SKM-1 (cell line): ENCODE results near the gene MTFMT.
"Not testable (repeated sequence)": the region's sequence is repeated elsewhere in the genome, so short reads cannot be mapped to it uniquely, and the experiment has no call there.

Source experiments
- DNase-seq: peaks from one replicate; lab custom pipeline; 2025; ENCODE audit not compliant: unreplicated experiment; lab: John Stamatoyannopoulos, UW

Gene MTFMT

DNA sequence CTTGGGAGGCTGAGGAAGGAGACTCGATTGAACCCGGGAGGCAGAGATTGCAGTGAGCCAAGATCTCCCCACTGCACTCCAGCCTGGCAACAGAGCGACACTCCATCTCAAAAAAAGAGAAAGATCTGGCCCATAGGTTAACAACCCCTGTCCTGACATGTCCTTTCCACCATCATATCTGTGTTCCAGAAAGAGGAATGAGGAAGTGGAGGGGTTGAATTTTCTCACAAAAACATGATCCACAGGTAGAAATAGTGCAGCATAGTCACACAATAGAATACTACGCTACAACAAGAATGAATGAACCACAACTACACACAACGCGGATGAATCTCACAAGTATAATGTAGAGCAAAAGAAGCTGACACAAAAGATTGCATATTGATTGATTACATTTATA lies 11.0 kb upstream of the MTFMT start:
- no peak for DNase-seq

DNA sequence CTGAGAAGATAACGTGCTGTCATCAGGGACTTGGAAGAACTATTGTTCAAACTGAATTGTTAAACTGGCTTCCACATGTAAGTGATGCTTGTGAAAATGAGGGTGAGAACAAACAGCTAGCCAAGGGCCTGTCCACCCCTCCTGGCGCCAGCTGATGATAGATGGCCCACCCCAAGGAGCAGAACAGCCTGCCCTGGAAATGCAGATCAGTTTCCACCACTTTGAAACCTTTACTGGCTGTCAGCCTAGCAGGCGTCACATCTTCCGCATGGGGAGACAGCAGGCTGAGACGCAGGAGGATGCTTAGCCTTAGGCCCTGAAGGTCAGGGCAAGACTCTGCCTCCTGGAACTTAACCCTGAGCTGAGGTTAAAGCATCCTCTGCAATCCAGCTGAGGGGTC lies 9.4 kb upstream of the MTFMT start:
- DNase-seq = no peak

DNA sequence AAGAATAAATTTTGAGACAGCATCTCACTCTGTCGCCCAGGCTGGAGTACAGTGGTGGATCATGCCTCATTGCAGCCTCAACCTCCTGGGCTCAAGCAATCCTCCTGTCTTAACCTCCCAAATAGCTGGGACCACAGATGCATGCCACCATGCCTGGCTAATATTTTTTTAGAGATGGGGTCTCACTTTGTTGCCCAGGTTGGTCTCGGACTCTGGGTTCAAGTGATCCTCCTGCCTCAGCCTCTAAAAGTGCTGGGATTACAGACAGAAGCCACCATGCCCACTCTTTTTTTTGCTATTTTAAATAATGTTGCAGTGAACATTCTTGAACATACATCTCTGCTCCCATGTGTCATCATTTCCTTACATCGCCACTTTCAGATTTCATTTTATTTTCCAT lies 9.0 kb upstream of the MTFMT start:
- no peak for DNase-seq

DNA sequence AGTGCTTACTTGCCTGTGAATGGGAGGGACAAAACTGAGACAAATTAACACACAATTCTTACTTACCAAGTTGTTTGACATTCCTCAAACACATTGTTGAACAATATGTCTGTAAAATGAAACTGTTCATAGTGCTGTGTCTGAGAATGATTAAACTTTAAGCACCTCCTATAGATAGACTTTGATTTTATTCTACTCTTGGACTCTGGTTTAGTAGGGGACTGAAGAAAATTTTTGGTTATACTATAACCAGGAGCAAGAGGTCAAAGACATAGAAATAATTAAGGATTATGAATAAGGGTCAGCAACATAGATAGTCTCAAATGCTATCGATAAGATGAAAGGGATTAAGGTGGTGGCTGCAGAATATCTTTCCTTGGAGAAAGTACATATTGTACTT lies 7.9 kb upstream of the MTFMT start:
- no peak for DNase-seq

DNA sequence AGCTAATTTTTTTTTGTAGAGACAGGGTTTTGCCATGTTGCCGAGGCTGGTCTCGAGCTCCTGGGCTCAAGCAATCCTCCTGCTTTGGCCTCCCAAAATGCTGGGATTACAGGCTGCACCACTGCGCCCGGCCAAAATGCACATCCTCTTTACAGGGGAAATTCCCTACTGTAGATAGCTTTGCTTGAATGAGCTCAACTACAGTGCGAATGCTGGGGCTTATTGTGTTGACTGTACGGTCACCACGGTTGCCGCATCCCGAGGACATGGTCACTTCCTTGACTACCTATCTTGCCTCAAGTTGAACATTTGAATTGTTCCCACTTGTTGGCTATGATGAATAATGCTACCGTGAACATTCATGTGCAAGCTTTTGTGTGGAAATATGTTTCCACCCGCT lies 5.3 kb upstream of the MTFMT start:
- DNase-seq = no peak

DNA sequence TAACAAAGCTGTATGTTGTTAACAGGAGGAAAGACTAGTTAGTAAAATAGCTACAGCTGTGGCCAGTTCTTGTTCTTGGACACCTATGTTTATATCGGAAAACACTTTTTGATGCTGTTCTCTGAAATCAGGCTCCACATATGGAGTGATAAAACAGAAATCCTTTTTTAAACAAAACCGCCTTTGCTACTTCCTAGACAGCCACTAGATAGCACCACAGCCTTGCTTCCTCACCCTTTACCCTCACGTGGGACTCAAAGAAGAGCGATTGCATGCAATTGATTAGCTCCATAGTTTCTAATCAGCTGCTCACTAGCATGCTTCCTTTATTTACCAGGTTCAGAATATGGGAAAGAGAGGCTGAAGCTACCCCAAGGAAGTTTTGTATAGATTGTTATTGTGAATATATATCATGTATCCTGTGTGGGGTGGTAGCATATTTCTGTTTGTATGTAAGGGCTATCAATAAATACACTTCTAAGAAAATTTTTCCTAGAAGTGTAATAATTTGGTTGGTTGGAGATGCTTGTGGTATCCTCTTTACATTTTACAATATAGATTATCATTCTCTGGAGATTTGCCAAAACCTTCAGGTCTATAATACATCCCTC lies 4.3 kb upstream of the MTFMT start:
- DNase-seq = peak; percentile 67

DNA sequence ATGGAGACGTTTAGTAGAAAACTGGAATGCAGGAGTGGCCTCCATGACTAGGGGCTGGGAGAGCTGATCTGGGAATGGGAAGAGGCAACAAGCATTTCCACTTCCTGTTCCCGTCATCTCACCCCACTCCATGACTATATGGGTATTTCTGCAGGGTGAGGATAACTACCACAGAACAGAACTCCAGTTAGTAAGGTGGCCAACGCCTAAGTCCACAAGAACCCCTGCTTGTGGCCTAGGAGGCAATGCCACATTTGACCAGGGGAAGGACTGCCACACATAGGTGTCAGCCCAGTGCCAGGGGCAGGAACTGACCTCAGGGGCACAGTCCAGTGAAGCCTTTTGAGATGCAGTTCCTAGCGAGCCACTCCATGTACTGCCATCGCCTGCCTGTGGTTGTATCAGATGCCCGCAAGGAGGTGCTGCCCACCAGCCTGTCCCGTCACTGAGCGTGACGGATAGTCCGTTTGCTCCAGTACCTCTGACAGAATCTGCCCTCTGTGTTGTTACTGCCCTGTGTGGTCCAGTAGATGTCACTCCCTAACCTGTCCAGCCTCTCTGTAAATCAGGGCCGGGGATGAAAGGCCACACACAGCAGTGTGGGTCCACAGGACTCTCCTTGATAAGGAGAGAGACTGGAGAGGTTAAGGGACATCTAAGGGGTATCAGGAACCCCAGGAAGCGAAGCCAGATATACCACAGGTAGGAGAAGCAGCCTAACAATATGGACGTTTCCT lies 3.5 kb upstream of the MTFMT start:
- peak; percentile 59 for DNase-seq

DNA sequence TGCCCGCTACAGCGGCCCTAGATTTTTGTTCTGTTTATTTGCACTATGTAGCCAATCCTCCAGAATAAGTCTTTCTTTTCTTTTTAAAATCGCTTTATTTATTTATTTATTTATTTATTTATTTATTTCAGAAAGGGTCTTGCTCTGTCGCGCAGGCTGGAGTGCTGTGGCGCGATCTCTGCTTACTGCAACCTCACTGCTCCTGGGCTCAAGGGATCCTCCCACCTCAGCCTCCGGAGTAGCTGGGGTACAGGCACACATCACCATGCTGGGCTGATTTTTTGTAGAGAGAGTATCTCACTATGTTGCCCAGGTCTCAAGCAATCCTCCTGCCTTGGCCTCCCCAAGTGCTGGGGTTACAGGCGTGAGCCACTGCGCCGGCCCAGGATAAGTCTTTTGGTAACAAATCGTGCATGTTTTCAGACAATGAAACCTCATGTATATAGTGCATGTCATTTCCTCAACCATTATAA lies 333 bp upstream of the MTFMT start:
- no peak for DNase-seq

DNA sequence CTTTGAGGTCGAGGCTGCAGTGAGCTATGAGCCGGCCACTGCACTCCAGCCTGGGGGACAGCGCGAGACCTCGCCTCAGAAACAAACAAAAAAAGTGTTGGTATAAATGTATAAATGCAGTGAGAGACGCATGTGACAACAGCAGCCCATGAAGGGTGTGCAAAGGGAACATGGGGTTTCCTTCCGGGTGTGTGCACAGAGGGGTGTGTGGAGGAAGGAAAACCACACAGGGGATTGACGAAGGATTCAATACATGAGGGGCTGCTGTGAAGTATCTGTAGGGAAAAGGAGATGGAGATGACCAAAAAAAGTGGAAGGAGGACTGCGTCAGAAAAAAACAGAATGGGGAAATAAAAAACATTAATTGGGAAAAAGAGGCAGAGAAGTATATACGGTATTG lies 1.1 kb downstream of the MTFMT start:
- no peak for DNase-seq

DNA sequence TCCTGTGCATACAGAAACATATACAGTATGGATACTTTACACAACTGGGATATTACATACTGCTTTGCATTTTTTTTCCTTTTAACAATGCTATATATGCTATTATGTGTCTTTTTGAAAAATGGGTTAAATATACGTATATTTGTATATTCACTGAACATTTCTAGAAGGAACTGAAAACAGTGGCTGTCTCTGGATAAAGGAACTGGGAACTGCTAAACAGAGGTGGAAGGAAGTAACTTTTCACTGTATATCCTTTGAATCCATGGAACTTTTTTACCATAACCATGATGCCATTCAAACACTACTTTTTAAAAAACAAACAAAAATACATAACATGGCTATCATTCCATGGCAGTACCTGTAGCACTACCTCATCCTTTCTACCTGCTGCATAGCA lies 1.8 kb downstream of the MTFMT start:
- no peak for DNase-seq

DNA sequence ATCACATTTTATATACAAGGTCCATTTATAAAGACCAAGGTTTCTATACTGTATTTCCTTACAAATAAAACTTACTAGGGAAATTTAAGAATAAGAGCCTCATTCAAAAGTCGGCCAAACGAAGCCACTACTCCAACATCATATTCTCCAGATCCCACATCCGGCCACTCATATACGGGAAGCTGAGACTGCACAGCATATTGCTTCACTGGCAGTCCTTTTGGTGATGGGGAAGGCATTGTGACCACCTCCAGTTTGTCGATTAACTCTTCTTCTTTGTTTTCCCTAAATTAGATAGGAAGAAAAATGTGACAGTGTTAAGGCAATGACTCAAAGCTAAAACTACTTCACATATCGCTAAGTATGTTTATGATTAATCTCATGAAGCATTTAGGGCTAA lies 2.7 kb downstream of the MTFMT start:
- DNase-seq = no peak

DNA sequence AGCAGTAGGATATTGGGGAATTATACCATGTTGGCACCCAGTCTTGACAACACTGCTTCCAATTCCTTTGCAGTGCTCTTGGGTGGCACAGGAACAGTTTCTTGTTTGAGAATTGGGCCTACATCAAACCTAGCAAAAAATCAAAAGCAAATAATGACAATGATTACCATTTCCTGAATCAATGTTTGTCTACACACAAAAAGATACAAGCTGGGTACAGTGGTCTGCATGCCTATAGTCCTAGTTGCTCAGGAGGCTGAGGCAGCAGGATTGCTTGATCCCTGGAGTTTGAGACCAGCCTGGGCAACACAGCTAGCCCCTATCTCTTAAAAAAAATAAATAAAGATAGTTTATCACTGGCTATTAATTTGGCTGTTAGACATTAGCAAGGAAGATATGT lies 8.0 kb downstream of the MTFMT start:
- DNase-seq = no peak

DNA sequence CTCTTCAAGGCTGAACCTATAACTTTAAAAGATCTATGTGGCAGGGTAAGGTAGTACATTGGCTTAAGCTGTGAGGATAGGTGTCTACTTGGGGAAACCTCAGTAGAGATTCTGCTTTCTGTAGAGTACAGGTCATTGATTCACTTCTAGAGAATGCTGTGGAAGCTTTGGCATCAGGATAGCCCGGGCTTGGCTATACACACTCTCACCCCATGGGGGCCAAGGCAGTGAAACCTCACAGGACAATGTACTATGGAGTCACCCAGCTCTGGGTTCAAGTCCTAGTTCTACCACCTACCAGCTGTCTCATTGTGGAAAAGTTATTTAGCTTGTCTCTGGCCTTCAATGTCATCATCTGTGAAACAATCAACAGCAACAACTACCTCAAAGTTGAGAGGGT lies 9.0 kb downstream of the MTFMT start:
- DNase-seq = no peak

DNA sequence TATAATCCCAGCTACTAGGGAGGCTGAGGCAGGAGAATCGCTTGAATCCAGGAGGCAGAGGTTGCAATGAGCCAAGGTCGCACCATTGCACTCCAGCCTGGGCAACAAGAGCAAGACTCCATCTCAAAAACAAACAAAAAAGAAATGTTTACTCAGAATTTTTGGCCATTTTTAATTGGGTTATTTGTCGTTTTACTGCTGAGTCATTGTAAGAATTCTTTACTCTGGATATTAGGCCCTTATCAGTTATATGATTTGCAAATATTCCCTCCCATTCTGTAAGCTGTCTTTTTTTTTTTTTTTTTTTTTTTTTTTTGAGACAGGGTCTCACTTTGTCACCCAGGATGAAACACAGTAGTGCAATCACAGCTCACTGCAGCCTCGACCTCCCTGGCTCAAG lies 18.2 kb downstream of the MTFMT start:
- DNase-seq = not testable (repeated sequence)

DNA sequence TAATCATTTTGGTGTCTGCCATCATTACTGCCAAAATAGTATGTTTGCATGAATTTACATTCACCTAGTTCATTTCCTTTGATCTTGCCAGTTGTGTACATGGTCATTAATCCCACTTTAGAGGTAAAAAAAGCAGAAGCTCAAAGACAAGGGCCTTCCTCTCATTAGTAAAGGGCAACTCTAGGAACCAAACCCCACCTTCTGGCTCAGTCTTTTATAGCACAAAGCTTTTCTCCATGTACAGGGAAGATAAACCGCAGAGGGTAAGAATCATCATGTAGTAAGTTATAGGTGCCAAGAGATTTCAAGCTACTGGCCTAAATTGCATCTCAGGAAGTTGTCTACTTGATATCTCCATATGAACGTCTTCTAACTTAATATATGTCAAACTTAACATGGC lies 20.5 kb downstream of the MTFMT start:
- DNase-seq = peak; percentile 23

DNA sequence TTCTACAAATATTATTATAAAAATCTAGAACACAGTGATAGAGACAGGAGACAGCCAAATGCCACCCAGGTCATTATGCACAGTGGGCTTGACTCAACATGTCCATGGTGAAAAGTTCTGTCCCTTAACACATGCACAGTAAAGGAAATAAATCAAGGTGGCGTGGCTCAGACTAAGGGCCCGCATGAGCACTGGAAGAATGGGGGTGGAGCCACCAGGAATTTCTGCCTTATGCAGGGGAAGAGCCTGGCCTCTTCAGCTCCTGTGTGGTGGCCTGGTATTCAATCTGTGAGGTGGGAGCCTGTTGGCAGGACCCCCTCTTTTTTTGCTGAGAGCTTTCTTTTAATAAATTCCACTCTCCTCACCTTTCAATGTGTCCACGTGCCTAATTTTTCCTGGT lies 22.6 kb downstream of the MTFMT start:
- no peak for DNase-seq

DNA sequence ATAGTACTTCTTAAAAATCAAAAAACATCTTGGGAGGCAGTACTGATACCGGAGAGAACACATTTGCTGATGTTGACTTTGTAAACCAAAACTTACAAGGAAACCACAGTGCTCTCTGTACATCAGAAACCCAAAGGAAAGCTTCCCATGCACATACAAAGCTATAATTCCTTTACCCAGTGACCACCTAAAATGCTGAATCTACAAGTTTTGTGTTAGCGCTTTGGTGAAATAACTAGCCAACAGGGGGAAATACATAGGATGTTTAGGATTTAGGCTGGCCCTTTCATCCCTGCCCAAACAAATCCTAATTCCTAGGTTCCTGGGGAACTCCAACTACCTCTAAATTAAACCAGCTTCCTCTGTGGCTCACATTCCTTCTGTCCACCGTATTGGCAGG lies 24.4 kb downstream of the MTFMT start:
- no peak for DNase-seq

DNA sequence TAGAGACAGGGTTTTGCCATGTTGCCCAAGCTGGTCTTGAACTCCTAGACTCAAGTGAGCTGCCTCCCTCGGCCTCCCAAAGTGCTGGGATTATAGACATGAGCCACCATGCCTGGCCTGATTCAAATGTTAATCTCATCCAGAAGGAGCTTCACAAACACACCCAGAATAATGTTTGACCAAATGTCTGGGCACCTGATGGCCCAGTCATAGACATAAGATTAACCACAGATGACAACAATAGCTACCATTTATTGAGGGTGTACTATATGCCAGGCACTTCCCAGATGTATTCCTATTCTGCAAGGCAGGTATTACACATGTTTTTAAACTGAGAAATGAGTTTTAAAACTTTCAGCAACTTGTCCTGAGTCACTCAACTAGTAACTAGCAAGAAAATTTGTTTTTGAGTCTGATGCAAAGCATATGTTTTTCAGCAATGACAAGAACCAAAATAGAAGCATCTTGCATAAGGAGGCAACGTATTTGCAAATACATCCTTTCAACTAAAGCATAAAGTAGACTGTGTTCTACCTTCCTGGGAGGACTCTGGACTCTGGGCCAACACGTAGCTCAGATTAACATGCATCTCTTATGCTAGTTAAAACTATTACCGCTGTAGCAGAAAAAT lies 31.6 kb downstream of the MTFMT start:
- DNase-seq = no peak

DNA sequence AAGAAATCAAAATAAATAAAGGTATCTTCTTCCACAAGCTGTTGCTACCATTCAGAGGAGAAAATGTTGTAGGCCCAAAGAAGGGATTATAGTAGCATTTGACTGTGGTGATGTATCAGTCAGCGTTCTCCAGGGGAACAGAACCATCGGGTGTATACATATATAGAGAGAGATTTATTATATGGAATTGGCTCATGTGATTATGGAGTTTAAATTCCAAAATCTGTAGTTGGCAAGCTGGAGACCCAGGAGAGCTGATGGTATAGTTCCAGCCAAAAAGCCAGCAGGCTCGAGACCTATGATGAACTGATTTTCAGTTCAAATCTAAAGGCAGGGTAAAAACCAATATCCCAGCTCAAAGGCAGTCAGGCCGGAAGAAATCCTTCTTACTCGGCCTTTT lies 32.4 kb downstream of the MTFMT start:
- DNase-seq = no peak

DNA sequence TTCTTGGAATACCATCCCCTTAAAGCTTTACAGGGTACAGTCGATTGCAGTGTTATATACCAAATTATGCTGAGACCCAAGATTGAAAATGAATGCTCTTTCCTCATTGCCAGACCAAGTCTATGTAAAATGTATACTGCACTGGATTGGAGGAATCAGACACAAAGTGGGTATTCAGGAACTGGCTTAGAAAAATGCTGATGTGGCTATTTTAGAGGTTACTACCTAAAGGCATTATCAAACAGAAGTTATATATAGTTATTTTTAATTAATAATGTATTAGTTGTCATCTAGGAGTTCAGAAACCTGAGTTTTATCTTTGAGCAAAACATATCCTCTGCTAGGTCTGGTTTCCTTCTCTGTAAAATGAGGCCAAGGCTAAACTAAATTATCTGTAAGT lies 36.1 kb downstream of the MTFMT start:
- no peak for DNase-seq

DNA sequence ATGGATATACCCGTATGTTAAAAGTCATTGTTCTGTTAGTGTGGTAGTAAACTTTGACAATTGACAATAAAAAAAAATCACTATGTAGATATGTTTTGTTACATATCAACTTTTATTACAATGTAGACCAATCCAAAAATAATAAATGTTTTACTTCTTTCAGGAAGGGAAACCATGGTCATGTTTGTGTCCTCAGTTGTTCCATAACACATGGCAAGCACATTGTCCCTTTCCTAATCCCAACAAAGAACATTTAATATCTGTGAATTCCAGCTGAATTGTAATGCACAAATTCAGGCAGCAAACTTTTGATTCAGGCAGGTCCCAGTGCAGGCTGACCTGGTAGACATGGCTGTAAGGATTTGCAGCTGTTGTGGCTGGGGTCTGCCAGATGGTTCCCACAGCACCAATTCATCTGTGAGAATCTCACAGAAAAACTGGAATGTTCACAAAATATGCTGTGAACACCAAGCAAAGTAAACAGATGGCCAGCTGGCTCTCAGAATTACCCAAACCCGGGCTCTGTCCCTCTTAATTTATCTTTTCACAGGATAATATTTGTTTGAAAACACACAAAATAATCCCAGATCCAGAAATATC lies 37.8 kb downstream of the MTFMT start:
- DNase-seq = no peak

DNA sequence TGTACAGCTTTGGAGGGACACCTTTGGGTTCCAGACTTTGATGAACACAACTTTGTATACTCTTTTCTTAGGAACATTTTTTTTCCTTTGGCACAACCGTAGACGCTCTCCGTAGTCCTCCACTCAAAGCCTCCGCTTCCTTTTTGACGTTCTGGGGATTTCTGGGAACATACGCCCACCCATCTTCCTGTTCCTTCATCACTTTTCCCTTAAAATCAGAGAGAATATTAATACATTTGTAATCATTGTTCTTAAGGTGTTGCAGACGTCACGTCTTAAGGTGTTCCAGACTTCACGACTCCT lies 39.3 kb downstream of the MTFMT start:
- no peak for DNase-seq
